K562 (cell line): ENCODE data around the gene SMAD3.

Experiments used
- ARID2 ChIP-seq: fragments of 450-650 bp; IDR thresholded peaks from 2 replicates; pipeline ENCODE4 v1.6.1; 2017; ENCODE audit warnings: antibody characterized with exemption, mild to moderate bottlenecking
- SMAD1 ChIP-seq: fragments of 150-350 bp; IDR thresholded peaks from 2 replicates; pipeline ENCODE4 v1.6.1; 2014; ENCODE audit warnings: low read length, low read depth; ENCODE audit not compliant: partially characterized antibody
- SP2 ChIP-seq: IDR thresholded peaks from 2 replicates; pipeline ENCODE4 v1.6.1; 2011; ENCODE audit warnings: mild to moderate bottlenecking, low read depth, low read length, moderate library complexity; ENCODE audit not compliant: poor library complexity, severe bottlenecking; ENCODE audit errors: extremely low read depth
- ZNF121 ChIP-seq: sonication (generic); formaldehyde crosslinking; conservative IDR thresholded peaks from 2 replicates; pipeline ENCODE4 v1.8.0; 2022; ENCODE audit warnings: missing genetic modification reagents
- ZNF561 ChIP-seq: fragments of 450-650 bp; formaldehyde crosslinking; conservative IDR thresholded peaks from 2 replicates; pipeline ENCODE4 v1.4.0; 2020; ENCODE audit warnings: mild to moderate bottlenecking, moderate library complexity
- ZNF75A ChIP-seq: fragments of 450-650 bp; formaldehyde crosslinking; IDR thresholded peaks from 2 replicates; pipeline ENCODE4 v1.4.0; 2020; ENCODE audit warnings: mild to moderate bottlenecking
- TF ChIP-seq, protein P1 (sequence below), 2 experiments: fragments of 450-650 bp; formaldehyde crosslinking in 1 of 2; IDR thresholded peaks; 2 replicates each; pipeline versions ENCODE4 v1.4.0 to v1.6.1; 2014 to 2020; ENCODE audit warnings: mild to moderate bottlenecking in 2 of 2, borderline replicate concordance in 1 of 2, low read depth in 1 of 2
- TF ChIP-seq, protein P2 (sequence below), 3 experiments: IDR thresholded peaks in 2 of 3; conservative IDR thresholded peaks in 1 of 3; 2 replicates each; pipeline ENCODE4 v1.5.1; 2011 to 2012; ENCODE audit warnings: low read length in 3 of 3, mild to moderate bottlenecking in 3 of 3, control low read depth in 2 of 3, improper control_type of control experiment in 1 of 3, inconsistent platforms in 1 of 3, low read depth in 1 of 3, mixed read lengths in 1 of 3, moderate library complexity in 1 of 3; ENCODE audit not compliant: insufficient read depth in 2 of 3

DNA sequence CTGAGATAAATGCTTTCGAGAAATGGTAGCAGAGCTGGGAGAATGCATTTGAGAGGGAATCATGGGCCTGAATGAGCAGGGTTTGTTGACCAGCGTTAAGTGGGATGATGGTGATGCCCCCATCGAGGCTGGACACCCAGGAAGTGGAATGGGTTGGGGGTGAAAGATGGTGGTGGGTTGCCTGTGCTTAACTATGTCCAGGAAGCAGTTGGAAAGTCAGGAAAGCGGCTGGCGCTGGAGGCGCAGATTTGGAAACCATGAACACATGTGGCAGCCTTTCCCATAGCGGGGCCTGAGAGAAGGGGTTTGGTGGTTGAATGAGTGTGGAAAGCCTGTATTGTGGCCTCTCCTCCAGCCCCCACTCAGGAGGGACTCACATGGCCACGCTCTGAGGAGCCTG, 108.4 kb downstream of the SMAD3 start:
- TF ChIP-seq ZNF75A (CRISPR knock-in tag), result no peak
- no peak for TF ChIP-seq ZNF561 (CRISPR knock-in tag)
- TF ChIP-seq SP2, result no peak
- no peak for TF ChIP-seq SMAD1
- TF ChIP-seq, protein P1, sequence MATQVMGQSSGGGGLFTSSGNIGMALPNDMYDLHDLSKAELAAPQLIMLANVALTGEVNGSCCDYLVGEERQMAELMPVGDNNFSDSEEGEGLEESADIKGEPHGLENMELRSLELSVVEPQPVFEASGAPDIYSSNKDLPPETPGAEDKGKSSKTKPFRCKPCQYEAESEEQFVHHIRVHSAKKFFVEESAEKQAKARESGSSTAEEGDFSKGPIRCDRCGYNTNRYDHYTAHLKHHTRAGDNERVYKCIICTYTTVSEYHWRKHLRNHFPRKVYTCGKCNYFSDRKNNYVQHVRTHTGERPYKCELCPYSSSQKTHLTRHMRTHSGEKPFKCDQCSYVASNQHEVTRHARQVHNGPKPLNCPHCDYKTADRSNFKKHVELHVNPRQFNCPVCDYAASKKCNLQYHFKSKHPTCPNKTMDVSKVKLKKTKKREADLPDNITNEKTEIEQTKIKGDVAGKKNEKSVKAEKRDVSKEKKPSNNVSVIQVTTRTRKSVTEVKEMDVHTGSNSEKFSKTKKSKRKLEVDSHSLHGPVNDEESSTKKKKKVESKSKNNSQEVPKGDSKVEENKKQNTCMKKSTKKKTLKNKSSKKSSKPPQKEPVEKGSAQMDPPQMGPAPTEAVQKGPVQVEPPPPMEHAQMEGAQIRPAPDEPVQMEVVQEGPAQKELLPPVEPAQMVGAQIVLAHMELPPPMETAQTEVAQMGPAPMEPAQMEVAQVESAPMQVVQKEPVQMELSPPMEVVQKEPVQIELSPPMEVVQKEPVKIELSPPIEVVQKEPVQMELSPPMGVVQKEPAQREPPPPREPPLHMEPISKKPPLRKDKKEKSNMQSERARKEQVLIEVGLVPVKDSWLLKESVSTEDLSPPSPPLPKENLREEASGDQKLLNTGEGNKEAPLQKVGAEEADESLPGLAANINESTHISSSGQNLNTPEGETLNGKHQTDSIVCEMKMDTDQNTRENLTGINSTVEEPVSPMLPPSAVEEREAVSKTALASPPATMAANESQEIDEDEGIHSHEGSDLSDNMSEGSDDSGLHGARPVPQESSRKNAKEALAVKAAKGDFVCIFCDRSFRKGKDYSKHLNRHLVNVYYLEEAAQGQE (IDR thresholded peaks at IDR 0.05; ENCODE audit: borderline replicate concordance), result no peak
- TF ChIP-seq, protein P1 (CRISPR knock-in tag; IDR thresholded peaks at IDR 0.05; ENCODE audit: low read depth), result no peak
- TF ChIP-seq, protein P2, sequence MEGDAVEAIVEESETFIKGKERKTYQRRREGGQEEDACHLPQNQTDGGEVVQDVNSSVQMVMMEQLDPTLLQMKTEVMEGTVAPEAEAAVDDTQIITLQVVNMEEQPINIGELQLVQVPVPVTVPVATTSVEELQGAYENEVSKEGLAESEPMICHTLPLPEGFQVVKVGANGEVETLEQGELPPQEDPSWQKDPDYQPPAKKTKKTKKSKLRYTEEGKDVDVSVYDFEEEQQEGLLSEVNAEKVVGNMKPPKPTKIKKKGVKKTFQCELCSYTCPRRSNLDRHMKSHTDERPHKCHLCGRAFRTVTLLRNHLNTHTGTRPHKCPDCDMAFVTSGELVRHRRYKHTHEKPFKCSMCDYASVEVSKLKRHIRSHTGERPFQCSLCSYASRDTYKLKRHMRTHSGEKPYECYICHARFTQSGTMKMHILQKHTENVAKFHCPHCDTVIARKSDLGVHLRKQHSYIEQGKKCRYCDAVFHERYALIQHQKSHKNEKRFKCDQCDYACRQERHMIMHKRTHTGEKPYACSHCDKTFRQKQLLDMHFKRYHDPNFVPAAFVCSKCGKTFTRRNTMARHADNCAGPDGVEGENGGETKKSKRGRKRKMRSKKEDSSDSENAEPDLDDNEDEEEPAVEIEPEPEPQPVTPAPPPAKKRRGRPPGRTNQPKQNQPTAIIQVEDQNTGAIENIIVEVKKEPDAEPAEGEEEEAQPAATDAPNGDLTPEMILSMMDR (IDR thresholded peaks at IDR 0.05 in 2 of 3, conservative IDR thresholded peaks at IDR 0.05 in 1 of 3; ENCODE audit: insufficient read depth in 2 of 3, low read depth in 1 of 3, low read length in 3 of 3), result no peak
- TF ChIP-seq ARID2, result no peak
- no peak for TF ChIP-seq ZNF121 (CRISPR knock-in tag)
